Measurements from ENCODE around the gene PHC2. TPM values are rescaled to one million over a fixed set of nuclear protein-coding genes. Genes with fewer than 3 reads are reported as not detected.

The PHC2 gene
- total and polyA plus RNA-seq, 2 of the 13 experiments (the other 11 are each of a cell fraction or from before 2014, with no cell fraction given): 52.5 to 84.9 TPM

- TF ChIP-seq KLF11 (CRISPR knock-in tag; IDR thresholded peaks at IDR 0.05) (no peak; the same call in 1 of the 2 replicates), ZNF513 (CRISPR knock-in tag; conservative IDR thresholded peaks at IDR 0.05) (no peak), GMEB1 (CRISPR knock-in tag; IDR thresholded peaks at IDR 0.05; ENCODE audit: borderline replicate concordance) (peak; percentile 64), AKAP8 (CRISPR knock-in tag; IDR thresholded peaks at IDR 0.05) (peak; percentile 70; the same call in 1 of the 2 replicates), ZNF530 (CRISPR knock-in tag; IDR thresholded peaks at IDR 0.05; ENCODE audit: low read depth) (no peak), PRDM10 (CRISPR knock-in tag; IDR thresholded peaks at IDR 0.05; ENCODE audit: low read depth) (peak; percentile 74), HOXA5 (CRISPR knock-in tag; IDR thresholded peaks at IDR 0.05) (0 out of 2 replicates have a peak, but pooled peaks have one; percentile 47), ZNF432 (CRISPR knock-in tag; IDR thresholded peaks at IDR 0.05; ENCODE audit: borderline replicate concordance) (no peak), PLRG1 (conservative IDR thresholded peaks at IDR 0.05) (no peak), ZNF704 (CRISPR knock-in tag; IDR thresholded peaks at IDR 0.05; ENCODE audit: borderline replicate concordance) (no peak), MXD3 (CRISPR knock-in tag; IDR thresholded peaks at IDR 0.05) (peak; percentile 74; the same call in 1 of the 2 replicates), PBX3 (CRISPR knock-in tag; IDR thresholded peaks at IDR 0.05; ENCODE audit: borderline replicate concordance) (no peak), ZNF572 (CRISPR knock-in tag; IDR thresholded peaks at IDR 0.05) (0 out of 2 replicates have a peak, but pooled peaks have one; percentile 83), NFE2L1 (CRISPR knock-in tag; IDR thresholded peaks at IDR 0.05; ENCODE audit: borderline replicate concordance) (no peak), ZMAT5 (CRISPR knock-in tag; IDR thresholded peaks at IDR 0.05; ENCODE audit: borderline replicate concordance, low read depth) (no peak), ELF3 (CRISPR knock-in tag; IDR thresholded peaks at IDR 0.05) (peak; percentile 95)
Observed at GRCh38 chr1:33342041-33342723, 88.7 kb downstream of the PHC2 start (continued).

All from HepG2 (cell line).